ENCODE results near the gene OGFOD1. TPM values are rescaled to one million over a fixed set of nuclear protein-coding genes. Genes with fewer than 3 reads are reported as not detected.

The OGFOD1 gene
- total RNA-seq, 2 experiments from 2014 or later: 35.1 to 56.8 TPM

DNA sequence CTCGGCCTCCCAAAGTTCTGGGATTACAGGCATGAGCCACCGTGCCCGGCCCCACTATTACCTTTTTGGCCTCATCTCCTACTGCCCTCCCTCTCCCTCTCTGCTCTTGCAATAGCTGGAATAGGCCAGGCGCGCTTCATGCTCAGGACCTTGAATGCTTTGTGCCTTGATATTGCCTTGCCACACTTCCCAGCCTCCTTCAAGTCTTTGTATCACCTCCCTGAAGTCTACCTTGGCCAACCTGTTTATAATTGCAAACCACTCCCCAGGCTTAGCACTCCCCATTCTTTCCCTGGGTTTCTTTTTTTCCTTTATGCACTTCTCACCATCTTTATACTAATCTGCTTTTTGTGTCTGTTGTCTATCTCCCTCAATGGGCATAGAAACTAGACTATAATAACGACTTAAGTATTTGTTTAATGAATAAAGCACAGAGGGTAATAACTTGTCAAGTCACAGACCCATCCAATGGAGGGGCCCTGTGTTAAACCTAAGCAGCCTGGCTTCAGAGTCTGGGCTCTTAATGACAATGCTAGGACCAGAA, 6.6 kb downstream of the OGFOD1 start:
- H2AFZ ChIP-seq (ENCODE audit: low read length): no peak overlapping the region
- peaks cover 8% of the 10 kb centered on the region for H3K79me2 ChIP-seq (ENCODE audit: insufficient read depth, low read depth, low read length)
- H3K9me2 ChIP-seq (ENCODE audit: insufficient read depth, low read length): no peaks in the 10 kb centered on the region
- no peak overlapping the region for H3K4me3 ChIP-seq (ENCODE audit: low read depth, low read length, poor library complexity, severe bottlenecking)
- no peaks in the 10 kb centered on the region for H3K9me3 ChIP-seq (ENCODE audit: low read length)
- intact Hi-C loops (cut with micrococcal nuclease; ENCODE audit: unreplicated experiment): no loop called here
- peaks cover 97% of the 10 kb centered on the region for H3K36me3 ChIP-seq (ENCODE audit: insufficient read depth, low read length)
- no peak for TF ChIP-seq EZH2phosphoT487 (IDR thresholded peaks at IDR 0.05; ENCODE audit: borderline replicate concordance, low read depth, low read length)
- TF ChIP-seq, protein P1, sequence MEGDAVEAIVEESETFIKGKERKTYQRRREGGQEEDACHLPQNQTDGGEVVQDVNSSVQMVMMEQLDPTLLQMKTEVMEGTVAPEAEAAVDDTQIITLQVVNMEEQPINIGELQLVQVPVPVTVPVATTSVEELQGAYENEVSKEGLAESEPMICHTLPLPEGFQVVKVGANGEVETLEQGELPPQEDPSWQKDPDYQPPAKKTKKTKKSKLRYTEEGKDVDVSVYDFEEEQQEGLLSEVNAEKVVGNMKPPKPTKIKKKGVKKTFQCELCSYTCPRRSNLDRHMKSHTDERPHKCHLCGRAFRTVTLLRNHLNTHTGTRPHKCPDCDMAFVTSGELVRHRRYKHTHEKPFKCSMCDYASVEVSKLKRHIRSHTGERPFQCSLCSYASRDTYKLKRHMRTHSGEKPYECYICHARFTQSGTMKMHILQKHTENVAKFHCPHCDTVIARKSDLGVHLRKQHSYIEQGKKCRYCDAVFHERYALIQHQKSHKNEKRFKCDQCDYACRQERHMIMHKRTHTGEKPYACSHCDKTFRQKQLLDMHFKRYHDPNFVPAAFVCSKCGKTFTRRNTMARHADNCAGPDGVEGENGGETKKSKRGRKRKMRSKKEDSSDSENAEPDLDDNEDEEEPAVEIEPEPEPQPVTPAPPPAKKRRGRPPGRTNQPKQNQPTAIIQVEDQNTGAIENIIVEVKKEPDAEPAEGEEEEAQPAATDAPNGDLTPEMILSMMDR (conservative IDR thresholded peaks at IDR 0.05; ENCODE audit: low read length): no peak
- ChIA-PET POLR2A (no interaction called here), CTCF (ENCODE audit: unreplicated experiment) (no interaction called here)
- H3K4me1 ChIP-seq (ENCODE audit: insufficient read depth, low read length, poor library complexity, severe bottlenecking): peaks cover 6% of the 10 kb centered on the region
- 0 out of 2 replicates have a peak, but pooled peaks cover 7% of the 10 kb centered on the region for H4K20me1 ChIP-seq (ENCODE audit: insufficient read depth, low read length)
- DNase-seq (ENCODE audit: low spot score): no peak
- H3K27ac ChIP-seq (ENCODE audit: low read depth, low read length, poor library complexity, severe bottlenecking): no peak overlapping the region
- H3K4me2 ChIP-seq (ENCODE audit: low read length): no peak overlapping the region
- BruUV-seq (replicated peaks): no TSS peak

DNA sequence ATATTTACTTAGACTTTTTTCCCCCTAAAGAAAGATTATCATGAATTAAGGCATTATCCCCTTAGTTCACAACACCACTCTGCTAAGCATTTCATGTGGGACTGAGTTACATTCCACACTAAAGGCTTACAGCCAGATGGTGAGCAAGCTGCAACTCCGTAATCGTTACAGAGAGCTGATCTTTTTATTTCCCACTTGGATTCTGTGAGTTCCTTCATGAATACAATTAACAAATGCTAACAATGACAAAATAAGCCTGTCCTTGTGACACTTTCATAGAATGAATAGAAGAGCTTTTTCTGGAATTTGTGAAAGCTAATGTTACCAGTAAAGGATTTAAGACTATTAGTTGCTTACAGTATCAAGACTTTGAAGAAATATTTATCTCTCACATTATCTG, 8.7 kb downstream of the OGFOD1 start:
- Histone ChIP-seq H3K9me2 (ENCODE audit: insufficient read depth, low read length) (no peaks in the 10 kb centered on the region), H3K79me2 (ENCODE audit: insufficient read depth, low read depth, low read length) (no peaks in the 10 kb centered on the region), H2AFZ (ENCODE audit: low read length) (no peak overlapping the region), H3K4me3 (ENCODE audit: low read depth, low read length, poor library complexity, severe bottlenecking) (no peak overlapping the region), H4K20me1 (ENCODE audit: insufficient read depth, low read length) (no peaks in the 10 kb centered on the region), H3K4me1 (ENCODE audit: insufficient read depth, low read length, poor library complexity, severe bottlenecking) (no peaks in the 10 kb centered on the region), H3K9me3 (ENCODE audit: low read length) (no peaks in the 10 kb centered on the region), H3K36me3 (ENCODE audit: insufficient read depth, low read length) (peaks cover 96% of the 10 kb centered on the region), H3K27ac (ENCODE audit: low read depth, low read length, poor library complexity, severe bottlenecking) (no peak overlapping the region), H3K4me2 (ENCODE audit: low read length) (no peak overlapping the region)
- intact Hi-C loops (cut with micrococcal nuclease; ENCODE audit: unreplicated experiment): no loop called here
- CTCF ChIA-PET (ENCODE audit: unreplicated experiment): interaction anchor here (0.6 kb wide), 1 partner anchor 10 kb away, joined by 3 read pairs; no protein-coding TSS in a partner anchor
- no TSS peak for BruUV-seq (replicated peaks)
- TF ChIP-seq EZH2phosphoT487 (IDR thresholded peaks at IDR 0.05; ENCODE audit: borderline replicate concordance, low read depth, low read length): no peak
- TF ChIP-seq, protein P1 (conservative IDR thresholded peaks at IDR 0.05; ENCODE audit: low read length): no peak
- DNase-seq (ENCODE audit: low spot score): no peak
- POLR2A ChIA-PET: interaction anchor here (1.1 to 2.8 kb wide), 4 partner anchors 9 to 21 kb away, joined by 3 to 9 read pairs (median 4); partner anchors contain the start of genes NUDT21 and OGFOD1

DNA sequence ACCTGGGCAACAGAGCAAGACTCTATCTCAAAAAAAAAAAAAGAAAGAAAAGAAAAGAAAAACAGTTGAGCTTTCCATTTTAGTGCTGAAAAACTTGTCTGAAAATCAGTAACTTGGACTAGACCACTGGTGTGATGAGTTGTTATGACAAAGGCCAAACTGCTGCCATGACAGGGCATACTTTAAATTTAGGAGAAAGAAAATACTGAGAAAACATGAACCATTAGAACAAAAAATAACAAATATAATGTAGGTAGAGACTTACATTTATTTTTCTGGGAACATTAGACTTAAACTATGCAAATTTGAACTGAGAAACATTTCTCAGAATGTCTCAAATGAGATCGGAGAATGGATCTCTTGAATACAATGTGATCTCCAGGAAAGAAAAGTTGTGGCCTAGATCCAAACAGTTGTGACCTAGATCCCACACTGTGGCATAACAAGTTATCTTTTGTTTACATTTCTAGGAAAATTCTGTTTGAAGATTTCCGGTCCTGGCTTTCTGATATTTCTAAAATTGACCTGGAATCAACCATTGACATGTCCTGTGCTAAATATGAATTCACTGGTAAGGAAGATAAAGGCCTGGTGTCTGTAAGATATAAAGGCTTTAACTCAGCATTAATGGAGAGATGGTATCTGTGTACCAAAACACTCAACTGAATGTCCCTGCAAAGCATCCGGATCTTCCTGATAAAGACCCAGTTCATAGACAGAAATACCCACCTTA, 10.9 kb downstream of the OGFOD1 start:
- no peaks in the 10 kb centered on the region for H3K79me2 ChIP-seq (ENCODE audit: insufficient read depth, low read depth, low read length)
- H3K36me3 ChIP-seq (ENCODE audit: insufficient read depth, low read length): peaks cover 95% of the 10 kb centered on the region
- H3K4me2 ChIP-seq (ENCODE audit: low read length): no peak overlapping the region
- no TSS peak for BruUV-seq (replicated peaks)
- no peaks in the 10 kb centered on the region for H4K20me1 ChIP-seq (ENCODE audit: insufficient read depth, low read length)
- H3K9me2 ChIP-seq (ENCODE audit: insufficient read depth, low read length): no peaks in the 10 kb centered on the region
- ChIA-PET POLR2A (interaction anchor here (0.6 to 2.8 kb wide), 3 partner anchors 10 to 121 kb away, joined by 3 to 9 read pairs (median 3); partner anchors contain the start of genes NUDT21 and OGFOD1), CTCF (ENCODE audit: unreplicated experiment) (no interaction called here)
- H3K27ac ChIP-seq (ENCODE audit: low read depth, low read length, poor library complexity, severe bottlenecking): no peak overlapping the region
- no peak for DNase-seq (ENCODE audit: low spot score)
- TF ChIP-seq, protein P1 (conservative IDR thresholded peaks at IDR 0.05; ENCODE audit: low read length): no peak
- TF ChIP-seq EZH2phosphoT487 (IDR thresholded peaks at IDR 0.05; ENCODE audit: borderline replicate concordance, low read depth, low read length): no peak
- H3K4me3 ChIP-seq (ENCODE audit: low read depth, low read length, poor library complexity, severe bottlenecking): no peak overlapping the region
- intact Hi-C loops (cut with micrococcal nuclease; ENCODE audit: unreplicated experiment): no loop called here
- no peak overlapping the region for H2AFZ ChIP-seq (ENCODE audit: low read length)
- no peaks in the 10 kb centered on the region for H3K9me3 ChIP-seq (ENCODE audit: low read length)
- H3K4me1 ChIP-seq (ENCODE audit: insufficient read depth, low read length, poor library complexity, severe bottlenecking): no peaks in the 10 kb centered on the region

Data from OCI-LY7 (cell line).